SK-N-SH (cell line): ENCODE data around the gene GTSF1L. TPM values are rescaled to one million over a fixed set of nuclear protein-coding genes. Genes with fewer than 3 reads are reported as not detected.
A peak's percentile ranks its signal among the peaks of the same experiment; 100 is the strongest.

ENCODE experiments used
- CTCF ChIA-PET: fragments of 300-600, 350-600 bp; formaldehyde crosslinking; extraction: SDS; loops from one replicate; lab custom pipeline; 2021; lab: Yijun Ruan, JAX
- POLR2A ChIA-PET: fragments of 350-600 bp; sonication (Branson Sonifier 250); formaldehyde crosslinking; extraction: SDS; loops from one replicate; lab custom pipeline; 2020; ENCODE audit warnings: antibody characterized with exemption, inconsistent platforms; lab: Yijun Ruan, JAX
- DNase-seq: peaks from one replicate; pipeline ENCODE4 v3.0.0; 2012
- H2AFZ ChIP-seq: fragments of 200-600 bp; sonication (generic); 2 replicates; pipeline ENCODE4 v1.8.1; 2016; ENCODE audit warnings: antibody characterized with exemption, mild to moderate bottlenecking, low read depth
- H3F3A ChIP-seq: fragments of 200-600 bp; sonication (generic); replicated peaks from 2 replicates; pipeline ENCODE3; 2016; ENCODE audit warnings: antibody characterized with exemption, mild to moderate bottlenecking; ENCODE audit not compliant: insufficient read depth
- H3K27ac ChIP-seq, 2 experiments: fragments of 200-500 bp in 1 of 2; fragments of 200-600 bp in 1 of 2; sonication (Bioruptor generic) in 1 of 2; sonication (generic), shearing (Covaris generic) in 1 of 2; 2 replicates each; pipeline versions ENCODE4 v1.5.1 to v1.6.1; 2014 to 2016; ENCODE audit warnings: low read depth in 2 of 2, inconsistent platforms in 1 of 2, low read length in 1 of 2, mild to moderate bottlenecking in 1 of 2, mixed read lengths in 1 of 2
- H3K27me3 ChIP-seq: fragments of 200-600 bp; sonication (generic), shearing (Covaris generic); 2 replicates; pipeline ENCODE4 v1.6.1; 2016; ENCODE audit warnings: mixed run types; ENCODE audit not compliant: insufficient read depth
- H3K36me3 ChIP-seq, 2 experiments: fragments of 200-500 bp in 1 of 2; fragments of 200-600 bp in 1 of 2; sonication (Bioruptor generic) in 1 of 2; sonication (generic) in 1 of 2; replicated peaks in 1 of 2; 2 replicates each; pipeline versions ENCODE3 to v1.5.1; 2014 to 2016; ENCODE audit warnings: low read length in 1 of 2, mild to moderate bottlenecking in 1 of 2; ENCODE audit not compliant: insufficient read depth in 2 of 2, control insufficient read depth in 1 of 2
- H3K4me1 ChIP-seq, 2 experiments: fragments of 200-500 bp in 1 of 2; fragments of 200-600 bp in 1 of 2; sonication (Bioruptor generic) in 1 of 2; sonication (generic), shearing (Covaris generic) in 1 of 2; 2 replicates each; pipeline versions ENCODE4 v1.5.1 to v1.6.1; 2014 to 2016; ENCODE audit warnings: low read depth in 1 of 2, low read length in 1 of 2, mixed run types in 1 of 2; ENCODE audit not compliant: insufficient read depth in 2 of 2, control insufficient read depth in 1 of 2
- H3K4me2 ChIP-seq: fragments of 200-600 bp; sonication (generic), shearing (Covaris generic); 2 replicates; pipeline ENCODE4 v1.6.1; 2017; ENCODE audit warnings: mixed run types
- H3K4me3 ChIP-seq, 2 experiments: fragments of 200-500 bp in 1 of 2; fragments of 200-600 bp in 1 of 2; sonication (Bioruptor generic) in 1 of 2; sonication (generic), shearing (Covaris generic) in 1 of 2; 2 replicates each; pipeline versions ENCODE4 v1.5.1 to v1.8.1; 2014 to 2016; ENCODE audit warnings: low read depth in 2 of 2, inconsistent platforms in 1 of 2, low read length in 1 of 2, mild to moderate bottlenecking in 1 of 2, mixed read lengths in 1 of 2, moderate library complexity in 1 of 2
- H3K79me2 ChIP-seq: fragments of 200-600 bp; sonication (generic); 2 replicates; pipeline ENCODE4 v1.8.1; 2017; ENCODE audit warnings: mild to moderate bottlenecking; ENCODE audit not compliant: insufficient read depth
- H3K9ac ChIP-seq: fragments of 200-600 bp; sonication (generic); 2 replicates; pipeline ENCODE4 v1.6.1; 2017; ENCODE audit warnings: mixed run types
- H3K9me2 ChIP-seq: fragments of 200-600 bp; sonication (generic); 2 replicates; pipeline ENCODE4 v1.6.1; 2017; ENCODE audit warnings: mixed run types
- H3K9me3 ChIP-seq: fragments of 200-600 bp; sonication (generic); 2 replicates; pipeline ENCODE4 v1.6.1; 2017; ENCODE audit warnings: mixed run types, mild to moderate bottlenecking, moderate library complexity
- H4K20me1 ChIP-seq: fragments of 200-600 bp; sonication (generic); 2 replicates; pipeline ENCODE4 v1.6.1; 2017; ENCODE audit warnings: mild to moderate bottlenecking, mixed run types; ENCODE audit not compliant: insufficient read depth
- EP300 ChIP-seq, 2 experiments: IDR thresholded peaks; 2 replicates each; pipeline versions ENCODE4 v1.4.0 to v1.6.1; 2012; ENCODE audit warnings: borderline replicate concordance in 1 of 2, low read depth in 1 of 2, low read length in 1 of 2
- FOSL2 ChIP-seq: IDR thresholded peaks from 2 replicates; pipeline ENCODE4 v1.4.0; 2012; ENCODE audit warnings: low read depth, mild to moderate bottlenecking, moderate library complexity, borderline replicate concordance
- FOXJ3 ChIP-seq: sonication (generic); formaldehyde crosslinking; IDR thresholded peaks from 2 replicates; pipeline ENCODE4 v1.5.1; 2020; ENCODE audit warnings: mild to moderate bottlenecking, missing genetic modification reagents
- GABPA ChIP-seq: IDR thresholded peaks from 2 replicates; pipeline ENCODE4 v1.4.0; 2012; ENCODE audit warnings: low read depth, mild to moderate bottlenecking
- JUND ChIP-seq: IDR thresholded peaks from 2 replicates; pipeline ENCODE4 v1.4.0; 2012
- POLR2AphosphoS5 ChIP-seq: IDR thresholded peaks from 2 replicates; pipeline ENCODE4 v1.6.1; 2012; ENCODE audit warnings: low read depth, low read length
- RCOR1 ChIP-seq: fragments of 150-350 bp; IDR thresholded peaks from 2 replicates; pipeline ENCODE4 v1.6.1; 2017; ENCODE audit warnings: antibody characterized with exemption, low read length
- REST ChIP-seq: IDR thresholded peaks from 2 replicates; pipeline ENCODE4 v1.6.1; 2012; ENCODE audit warnings: mild to moderate bottlenecking, low read depth, low read length, moderate library complexity
- SIN3A ChIP-seq: IDR thresholded peaks from 2 replicates; pipeline ENCODE4 v1.6.1; 2012; ENCODE audit warnings: low read depth, mild to moderate bottlenecking, low read length, moderate library complexity, borderline replicate concordance
- TAF1 ChIP-seq: IDR thresholded peaks from 2 replicates; pipeline ENCODE4 v1.6.1; 2012; ENCODE audit warnings: low read depth, mild to moderate bottlenecking, low read length, moderate library complexity, borderline replicate concordance
- TCF12 ChIP-seq: IDR thresholded peaks from 2 replicates; pipeline ENCODE4 v1.4.0; 2012
- TEAD4 ChIP-seq: IDR thresholded peaks from 2 replicates; pipeline ENCODE4 v1.4.0; 2012; ENCODE audit warnings: mild to moderate bottlenecking, borderline replicate concordance; ENCODE audit not compliant: insufficient read depth
- WGBS: methylation state at CpG from one replicate; pipeline ENCODE4 v1.1.6; 2017; ENCODE audit warnings: low lambda C conversion rate; 5-methylcytosine and 5-hydroxymethylcytosine counted together
- polyA plus RNA-seq, 3 experiments: library from polyadenylated mRNA; depleted of rRNA; stranded (reverse); fragments of >200 nt; gene quantifications; 2 replicates each; pipeline ENCODE4 v1.2.3, GENCODE V29; 2012
- TF ChIP-seq, protein P1 (sequence below): fragments of 200-600 bp; sonication (generic); IDR thresholded peaks from 2 replicates; pipeline ENCODE4 v1.6.1; 2017; ENCODE audit warnings: antibody characterized with exemption, mild to moderate bottlenecking, moderate library complexity
- TF ChIP-seq, protein P2 (sequence below): IDR thresholded peaks from 2 replicates; pipeline ENCODE4; 2012
- TF ChIP-seq, protein P3 (sequence below): IDR thresholded peaks from 2 replicates; pipeline ENCODE4 v1.4.0; 2012; ENCODE audit warnings: low read depth, borderline replicate concordance

The GTSF1L gene
- polyA plus RNA-seq, 1 of the 3 experiments (the other 2 are of a cell fraction) = not detected

GRCh38 chr20:43681468-43681942 lies 45.3 kb downstream of the GTSF1L start:
- Histone ChIP-seq H4K20me1 (no peaks in the 10 kb centered on the region), H3K4me2 (no peak overlapping the region), H3K27me3 (no peaks in the 10 kb centered on the region), H3K27ac (no peak overlapping the region), H3K9ac (no peak overlapping the region)
- CTCF ChIA-PET = interaction anchor here (1.0 to 5.3 kb wide), 2 partner anchors 11 to 233 kb away, joined by 3 to 29 read pairs; no protein-coding TSS in a partner anchor
- TF ChIP-seq SIN3A = no peak
- no peak for TF ChIP-seq TCF12
- no peak for TF ChIP-seq RCOR1
- TF ChIP-seq REST = no peak
- TF ChIP-seq, protein P1, sequence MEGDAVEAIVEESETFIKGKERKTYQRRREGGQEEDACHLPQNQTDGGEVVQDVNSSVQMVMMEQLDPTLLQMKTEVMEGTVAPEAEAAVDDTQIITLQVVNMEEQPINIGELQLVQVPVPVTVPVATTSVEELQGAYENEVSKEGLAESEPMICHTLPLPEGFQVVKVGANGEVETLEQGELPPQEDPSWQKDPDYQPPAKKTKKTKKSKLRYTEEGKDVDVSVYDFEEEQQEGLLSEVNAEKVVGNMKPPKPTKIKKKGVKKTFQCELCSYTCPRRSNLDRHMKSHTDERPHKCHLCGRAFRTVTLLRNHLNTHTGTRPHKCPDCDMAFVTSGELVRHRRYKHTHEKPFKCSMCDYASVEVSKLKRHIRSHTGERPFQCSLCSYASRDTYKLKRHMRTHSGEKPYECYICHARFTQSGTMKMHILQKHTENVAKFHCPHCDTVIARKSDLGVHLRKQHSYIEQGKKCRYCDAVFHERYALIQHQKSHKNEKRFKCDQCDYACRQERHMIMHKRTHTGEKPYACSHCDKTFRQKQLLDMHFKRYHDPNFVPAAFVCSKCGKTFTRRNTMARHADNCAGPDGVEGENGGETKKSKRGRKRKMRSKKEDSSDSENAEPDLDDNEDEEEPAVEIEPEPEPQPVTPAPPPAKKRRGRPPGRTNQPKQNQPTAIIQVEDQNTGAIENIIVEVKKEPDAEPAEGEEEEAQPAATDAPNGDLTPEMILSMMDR = peak; percentile 26; the same call in 1 of the 2 replicates
- TF ChIP-seq EP300 (IDR thresholded peaks at IDR 0.05; ENCODE audit: borderline replicate concordance in 1 of 2, low read depth in 1 of 2, low read length in 1 of 2) = no peak
- TF ChIP-seq, all 33 proteins: peak for 1
- no peak for DNase-seq
- POLR2A ChIA-PET = no interaction called here
- Histone ChIP-seq H3K79me2 (peaks cover 8% of the 10 kb centered on the region; the same call in 1 of the 2 replicates), H3K36me3 (no peaks in the 10 kb centered on the region), H3K4me1 (no peaks in the 10 kb centered on the region), H3K9me2 (no peaks in the 10 kb centered on the region), H3K4me3 (no peak overlapping the region), H2AFZ (no peak overlapping the region), H3K9me3 (no peaks in the 10 kb centered on the region), H3F3A (no peaks in the 10 kb centered on the region)
- 96% methylated on average over 6 of the region's 8 CpGs for WGBS

DNA sequence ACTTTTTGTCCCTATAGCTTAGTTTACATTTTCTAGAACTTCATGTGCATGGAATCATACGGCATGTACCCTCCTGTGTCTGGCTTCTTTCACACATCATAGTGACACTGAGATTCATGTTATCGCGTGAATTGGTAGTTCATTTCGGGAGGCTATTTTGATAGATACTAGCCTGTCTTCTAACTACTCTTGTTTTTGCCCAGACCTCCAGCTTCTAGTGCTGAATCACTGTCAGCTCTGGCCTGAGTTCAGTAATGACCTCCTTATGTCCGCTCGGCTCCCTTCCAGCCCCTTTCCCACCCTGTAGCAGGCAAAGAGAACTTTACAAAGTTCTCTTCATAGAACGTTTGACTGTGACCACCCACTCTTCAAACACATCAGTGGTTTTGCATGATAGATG lies 45.8 kb downstream of the GTSF1L start:
- Histone ChIP-seq H3K4me2 (no peak overlapping the region), H3K9me2 (no peaks in the 10 kb centered on the region), H3K9ac (no peak overlapping the region), H3K36me3 (no peaks in the 10 kb centered on the region), H3K9me3 (no peaks in the 10 kb centered on the region), H3K4me1 (no peaks in the 10 kb centered on the region), H2AFZ (no peak overlapping the region), H3K4me3 (no peak overlapping the region), H3K27me3 (no peaks in the 10 kb centered on the region), H4K20me1 (no peaks in the 10 kb centered on the region), H3F3A (no peaks in the 10 kb centered on the region), H3K27ac (no peak overlapping the region), H3K79me2 (peaks cover 9% of the 10 kb centered on the region; the same call in 1 of the 2 replicates)
- no peak for DNase-seq
- TF ChIP-seq, protein P2, sequence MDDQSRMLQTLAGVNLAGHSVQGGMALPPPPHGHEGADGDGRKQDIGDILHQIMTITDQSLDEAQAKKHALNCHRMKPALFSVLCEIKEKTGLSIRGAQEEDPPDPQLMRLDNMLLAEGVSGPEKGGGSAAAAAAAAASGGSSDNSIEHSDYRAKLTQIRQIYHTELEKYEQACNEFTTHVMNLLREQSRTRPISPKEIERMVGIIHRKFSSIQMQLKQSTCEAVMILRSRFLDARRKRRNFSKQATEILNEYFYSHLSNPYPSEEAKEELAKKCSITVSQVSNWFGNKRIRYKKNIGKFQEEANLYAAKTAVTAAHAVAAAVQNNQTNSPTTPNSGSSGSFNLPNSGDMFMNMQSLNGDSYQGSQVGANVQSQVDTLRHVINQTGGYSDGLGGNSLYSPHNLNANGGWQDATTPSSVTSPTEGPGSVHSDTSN = no peak
- TF ChIP-seq JUND = no peak
- no peak for TF ChIP-seq TAF1
- TF ChIP-seq POLR2AphosphoS5 = no peak
- TF ChIP-seq FOSL2 = no peak
- no peak for TF ChIP-seq FOXJ3 (CRISPR knock-in tag)
- TF ChIP-seq, protein P3, sequence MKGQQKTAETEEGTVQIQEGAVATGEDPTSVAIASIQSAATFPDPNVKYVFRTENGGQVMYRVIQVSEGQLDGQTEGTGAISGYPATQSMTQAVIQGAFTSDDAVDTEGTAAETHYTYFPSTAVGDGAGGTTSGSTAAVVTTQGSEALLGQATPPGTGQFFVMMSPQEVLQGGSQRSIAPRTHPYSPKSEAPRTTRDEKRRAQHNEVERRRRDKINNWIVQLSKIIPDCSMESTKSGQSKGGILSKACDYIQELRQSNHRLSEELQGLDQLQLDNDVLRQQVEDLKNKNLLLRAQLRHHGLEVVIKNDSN = no peak
- TF ChIP-seq GABPA = no peak
- no peak for TF ChIP-seq EP300 (IDR thresholded peaks at IDR 0.05; ENCODE audit: borderline replicate concordance in 1 of 2, low read depth in 1 of 2, low read length in 1 of 2)
- no peak for TF ChIP-seq TEAD4
- POLR2A ChIA-PET = no interaction called here
- CTCF ChIA-PET = interaction anchor here (1.0 to 5.3 kb wide), 2 partner anchors 12 to 232 kb away, joined by 3 to 29 read pairs; no protein-coding TSS in a partner anchor
- 92% methylated on average over 7 of the region's 7 CpGs for WGBS
